Esophagus muscularis mucosa (tissue), 3 donors: Measurements from ENCODE around the gene PLEKHA6.

ENCODE experiments used
- POLR2A ChIP-seq: fragments of 450-650 bp; IDR thresholded peaks from one replicate; pipeline ENCODE4 v1.6.1; 2017; ENCODE audit warnings: antibody characterized with exemption, moderate library complexity, mild to moderate bottlenecking, low read depth
- TF ChIP-seq, protein P1 (sequence below), 3 experiments: fragments of 200-600 bp in 2 of 3; fragments of 450-650 bp in 1 of 3; sonication (generic) in 2 of 3; IDR thresholded peaks; one replicate each; pipeline ENCODE4 v1.5.1; 2017 to 2019; ENCODE audit warnings: antibody characterized with exemption in 3 of 3, mild to moderate bottlenecking in 2 of 3, moderate library complexity in 1 of 3

- TF ChIP-seq, protein P1, sequence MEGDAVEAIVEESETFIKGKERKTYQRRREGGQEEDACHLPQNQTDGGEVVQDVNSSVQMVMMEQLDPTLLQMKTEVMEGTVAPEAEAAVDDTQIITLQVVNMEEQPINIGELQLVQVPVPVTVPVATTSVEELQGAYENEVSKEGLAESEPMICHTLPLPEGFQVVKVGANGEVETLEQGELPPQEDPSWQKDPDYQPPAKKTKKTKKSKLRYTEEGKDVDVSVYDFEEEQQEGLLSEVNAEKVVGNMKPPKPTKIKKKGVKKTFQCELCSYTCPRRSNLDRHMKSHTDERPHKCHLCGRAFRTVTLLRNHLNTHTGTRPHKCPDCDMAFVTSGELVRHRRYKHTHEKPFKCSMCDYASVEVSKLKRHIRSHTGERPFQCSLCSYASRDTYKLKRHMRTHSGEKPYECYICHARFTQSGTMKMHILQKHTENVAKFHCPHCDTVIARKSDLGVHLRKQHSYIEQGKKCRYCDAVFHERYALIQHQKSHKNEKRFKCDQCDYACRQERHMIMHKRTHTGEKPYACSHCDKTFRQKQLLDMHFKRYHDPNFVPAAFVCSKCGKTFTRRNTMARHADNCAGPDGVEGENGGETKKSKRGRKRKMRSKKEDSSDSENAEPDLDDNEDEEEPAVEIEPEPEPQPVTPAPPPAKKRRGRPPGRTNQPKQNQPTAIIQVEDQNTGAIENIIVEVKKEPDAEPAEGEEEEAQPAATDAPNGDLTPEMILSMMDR (IDR thresholded peaks at IDR 0.05) = no peak
- TF ChIP-seq POLR2A = no peak
Observed at GRCh38 chr1:204373911-204374310, 14.2 kb upstream of the PLEKHA6 start.
